SU-DHL-6 (cell line): Measurements from ENCODE around the gene PRMT5.

Source experiments
- H2AFZ ChIP-seq: fragments of 200-600 bp; sonication (generic); 2 replicates; pipeline ENCODE4 v1.6.1; 2014; ENCODE audit warnings: low read depth, mild to moderate bottlenecking, moderate library complexity, mixed read lengths, antibody characterized with exemption, low read length; ENCODE audit not compliant: severe bottlenecking
- H3F3A ChIP-seq: fragments of 200-600 bp; shearing (Covaris generic); 2 replicates; pipeline ENCODE4 v1.6.0; 2016; ENCODE audit warnings: antibody characterized with exemption, mild to moderate bottlenecking; ENCODE audit not compliant: insufficient read depth
- H3K27ac ChIP-seq: fragments of 200-600 bp; sonication (generic); 2 replicates; pipeline ENCODE4 v1.5.1; 2016; ENCODE audit warnings: low read depth, mild to moderate bottlenecking, low read length, moderate library complexity, mixed read lengths
- H3K27me3 ChIP-seq: fragments of 200-600 bp; sonication (generic), shearing (Covaris generic); 2 replicates; pipeline ENCODE4 v1.6.0; 2014; ENCODE audit warnings: mild to moderate bottlenecking, low read length
- H3K36me3 ChIP-seq: fragments of 200-600 bp; sonication (generic); 2 replicates; pipeline ENCODE4 v1.6.1; 2014; ENCODE audit warnings: mild to moderate bottlenecking, low read length, mixed read lengths
- H3K4me2 ChIP-seq: fragments of 300-600, 200-600 bp; shearing (Covaris generic), sonication (generic); 2 replicates; pipeline ENCODE4 v1.6.0; 2014; ENCODE audit warnings: low read length, low read depth, mild to moderate bottlenecking; ENCODE audit not compliant: poor library complexity, severe bottlenecking
- H3K4me3 ChIP-seq: fragments of 200-600 bp; sonication (generic); 2 replicates; pipeline ENCODE4 v1.5.1; 2014; ENCODE audit warnings: antibody characterized with exemption, low read length, mild to moderate bottlenecking, mixed read lengths; ENCODE audit not compliant: insufficient read depth, poor library complexity, severe bottlenecking
- H3K79me2 ChIP-seq: fragments of 200-600 bp; sonication (generic); 2 replicates; pipeline ENCODE4 v1.6.1; 2014; ENCODE audit warnings: mild to moderate bottlenecking, low read length, moderate library complexity; ENCODE audit not compliant: insufficient read depth
- H3K9ac ChIP-seq: fragments of 200-600 bp; sonication (generic); 2 replicates; pipeline ENCODE4 v1.7.0; 2014; ENCODE audit warnings: mild to moderate bottlenecking, low read length
- H3K9me2 ChIP-seq: fragments of 200-600 bp; sonication (generic); replicated peaks from 2 replicates; pipeline ENCODE4 v1.6.1; 2014; ENCODE audit warnings: low read length; ENCODE audit not compliant: insufficient read depth
- H3K9me3 ChIP-seq: fragments of 200-600 bp; sonication (generic); 2 replicates; pipeline ENCODE4 v1.6.1; 2014; ENCODE audit warnings: low read length, mixed read lengths; ENCODE audit not compliant: insufficient read depth
- H4K20me1 ChIP-seq: fragments of 200-600 bp; sonication (generic); 2 replicates; pipeline ENCODE4 v1.6.1; 2014; ENCODE audit warnings: low read depth, mild to moderate bottlenecking, antibody characterized with exemption, low read length, moderate library complexity, mixed read lengths
- EZH2phosphoT487 ChIP-seq: fragments of 200-600 bp; sonication (generic), shearing (Covaris generic); conservative IDR thresholded peaks from 2 replicates; pipeline ENCODE4 v1.6.1; 2018; ENCODE audit warnings: mild to moderate bottlenecking, antibody characterized with exemption, low read length, moderate library complexity, mixed read lengths
- TF ChIP-seq, protein P1 (sequence below): fragments of 200-600 bp; sonication (generic); IDR thresholded peaks from one replicate; pipeline ENCODE4 v1.5.1; 2017; ENCODE audit warnings: antibody characterized with exemption, mild to moderate bottlenecking, low read length, moderate library complexity; ENCODE audit not compliant: insufficient read depth, poor library complexity, severe bottlenecking

Gene PRMT5

DNA sequence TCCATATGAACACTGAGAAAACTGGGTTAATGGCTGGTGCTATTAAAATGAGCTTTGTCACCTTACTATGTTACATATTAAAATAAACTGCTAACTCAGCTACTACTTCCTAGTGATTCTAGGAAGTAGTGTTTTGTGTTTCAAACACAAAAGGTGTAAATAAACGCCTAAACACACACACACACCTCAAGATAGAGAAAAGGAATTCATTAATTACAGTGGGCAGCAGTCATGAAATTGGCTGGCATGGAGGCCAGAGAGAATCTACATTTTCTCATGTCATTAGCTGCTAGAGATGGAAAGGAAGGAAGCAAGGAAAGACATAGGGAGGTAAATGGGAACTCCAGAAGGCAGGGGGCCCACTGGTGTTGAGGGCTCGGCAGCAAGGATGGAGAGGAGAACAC lies 787 bp upstream of the PRMT5 start:
- Histone ChIP-seq H3K36me3 (no peaks in the 10 kb centered on the region), H3K79me2 (peaks cover 14% of the 10 kb centered on the region), H2AFZ (peak overlapping the region; percentile 78), H3K4me3 (peak overlapping the region; percentile 87), H3F3A (peaks cover 11% of the 10 kb centered on the region; the same call in 1 of the 2 replicates), H3K9me2 (no peaks in the 10 kb centered on the region), H3K4me2 (peak overlapping the region; percentile 69), H3K27ac (peak overlapping the region; percentile 44), H3K27me3 (no peaks in the 10 kb centered on the region), H3K9ac (peak overlapping the region; percentile 85), H3K9me3 (no peaks in the 10 kb centered on the region), H4K20me1 (no peaks in the 10 kb centered on the region)
- TF ChIP-seq, protein P1, sequence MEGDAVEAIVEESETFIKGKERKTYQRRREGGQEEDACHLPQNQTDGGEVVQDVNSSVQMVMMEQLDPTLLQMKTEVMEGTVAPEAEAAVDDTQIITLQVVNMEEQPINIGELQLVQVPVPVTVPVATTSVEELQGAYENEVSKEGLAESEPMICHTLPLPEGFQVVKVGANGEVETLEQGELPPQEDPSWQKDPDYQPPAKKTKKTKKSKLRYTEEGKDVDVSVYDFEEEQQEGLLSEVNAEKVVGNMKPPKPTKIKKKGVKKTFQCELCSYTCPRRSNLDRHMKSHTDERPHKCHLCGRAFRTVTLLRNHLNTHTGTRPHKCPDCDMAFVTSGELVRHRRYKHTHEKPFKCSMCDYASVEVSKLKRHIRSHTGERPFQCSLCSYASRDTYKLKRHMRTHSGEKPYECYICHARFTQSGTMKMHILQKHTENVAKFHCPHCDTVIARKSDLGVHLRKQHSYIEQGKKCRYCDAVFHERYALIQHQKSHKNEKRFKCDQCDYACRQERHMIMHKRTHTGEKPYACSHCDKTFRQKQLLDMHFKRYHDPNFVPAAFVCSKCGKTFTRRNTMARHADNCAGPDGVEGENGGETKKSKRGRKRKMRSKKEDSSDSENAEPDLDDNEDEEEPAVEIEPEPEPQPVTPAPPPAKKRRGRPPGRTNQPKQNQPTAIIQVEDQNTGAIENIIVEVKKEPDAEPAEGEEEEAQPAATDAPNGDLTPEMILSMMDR: no peak
- TF ChIP-seq EZH2phosphoT487: no peak

DNA sequence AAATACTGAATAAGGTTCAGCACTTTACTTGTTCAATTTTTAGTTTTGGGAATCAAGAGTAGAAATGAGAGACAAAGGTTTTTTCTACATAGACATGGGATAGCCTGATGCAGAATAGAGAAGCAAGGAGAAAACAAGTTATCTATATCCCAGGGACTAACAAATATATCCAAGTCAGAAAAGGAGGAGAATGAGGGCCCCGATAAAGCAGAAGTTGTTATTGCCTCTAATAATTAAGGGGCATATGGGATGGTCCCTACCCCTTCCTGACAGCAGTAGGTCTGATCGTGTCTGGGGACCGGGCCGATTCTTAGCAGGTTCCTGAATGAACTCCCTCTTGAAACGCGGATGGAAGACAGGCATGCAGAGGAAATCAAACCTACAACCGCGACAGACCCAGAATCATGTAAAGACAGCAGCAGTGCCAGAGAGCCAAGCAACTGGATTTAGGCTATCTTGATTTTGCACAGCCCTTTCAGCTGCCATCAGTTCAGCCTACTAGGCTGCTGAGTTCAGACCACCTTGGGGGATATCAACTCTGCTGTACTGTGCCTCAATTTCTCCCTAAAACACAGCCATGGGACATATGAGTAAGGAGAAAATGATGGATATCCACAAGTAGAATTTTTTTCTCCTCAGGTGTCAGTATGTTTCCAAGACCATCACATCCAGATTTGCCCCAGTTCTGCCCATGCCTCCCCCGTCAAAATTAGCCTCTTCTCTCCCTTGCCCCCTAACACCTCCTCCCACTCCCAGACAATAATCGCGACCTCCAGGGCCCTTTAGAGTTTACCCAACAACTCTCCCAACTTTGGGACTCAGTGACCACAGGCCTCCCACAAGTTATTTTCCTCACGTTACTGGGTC lies 706 bp downstream of the PRMT5 start:
- Histone ChIP-seq H3K4me2 (peak overlapping the region; percentile 69), H3K27ac (peak overlapping the region; percentile 45), H3K36me3 (peaks cover 3% of the 10 kb centered on the region; the same call in 1 of the 2 replicates), H4K20me1 (no peaks in the 10 kb centered on the region), H3K4me3 (peak overlapping the region; percentile 87), H3F3A (peaks cover 11% of the 10 kb centered on the region; the same call in 1 of the 2 replicates), H3K79me2 (peaks cover 14% of the 10 kb centered on the region), H3K27me3 (no peaks in the 10 kb centered on the region), H3K9ac (peak overlapping the region; percentile 85), H3K9me3 (no peaks in the 10 kb centered on the region), H2AFZ (peak overlapping the region; percentile 69), H3K9me2 (no peaks in the 10 kb centered on the region)
- TF ChIP-seq, protein P1: no peak
- TF ChIP-seq EZH2phosphoT487: no peak

DNA sequence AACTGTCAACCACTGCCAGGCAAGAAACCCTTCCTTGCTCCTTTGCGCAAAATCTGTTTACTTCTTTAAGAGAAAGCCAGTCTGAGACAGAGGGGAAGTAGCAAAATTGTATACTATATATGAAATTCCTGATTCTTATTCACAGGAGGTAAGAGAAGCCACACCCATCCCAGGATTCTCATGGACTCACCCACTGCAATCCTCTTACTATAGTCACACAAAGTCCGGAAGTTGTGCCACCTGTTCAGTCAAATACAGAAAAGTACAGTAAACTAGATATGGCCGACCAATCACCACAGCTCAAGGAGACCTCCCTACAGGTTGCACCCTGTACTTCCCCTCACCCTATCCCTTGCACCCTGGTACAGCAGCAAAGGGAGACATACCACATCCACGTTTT lies 2.9 kb downstream of the PRMT5 start:
- Histone ChIP-seq H3K9ac (no peak overlapping the region), H3K79me2 (peaks cover 14% of the 10 kb centered on the region), H3F3A (peaks cover 6% of the 10 kb centered on the region; the same call in 1 of the 2 replicates), H4K20me1 (no peaks in the 10 kb centered on the region), H3K27ac (no peak overlapping the region), H2AFZ (no peak overlapping the region), H3K9me2 (no peaks in the 10 kb centered on the region), H3K4me3 (no peak overlapping the region), H3K4me2 (peak overlapping the region; percentile 18), H3K9me3 (no peaks in the 10 kb centered on the region), H3K27me3 (no peaks in the 10 kb centered on the region), H3K36me3 (peaks cover 3% of the 10 kb centered on the region; the same call in 1 of the 2 replicates)
- TF ChIP-seq, protein P1: no peak
- no peak for TF ChIP-seq EZH2phosphoT487
